Motor neuron (in vitro differentiated cells): ENCODE results near the gene COX7A2L. TPM values are rescaled to one million over a fixed set of nuclear protein-coding genes. Genes with fewer than 3 reads are reported as not detected.

Source experiments
- ATAC-seq, 8 experiments: fragments of 200-7000 bp; cut with Tn5 transposase; replicated peaks in 6 of 8; 2 replicates each; pipeline ENCODE4 v1.8.0; 2021; ENCODE audit warnings: mild to moderate bottlenecking in 8 of 8, moderate library complexity in 8 of 8
- H3K27ac ChIP-seq, 2 donors: fragments of 250-450 bp; sonication (Bioruptor Pico); 2 replicates each; pipeline ENCODE4 v1.9.0; 2021; ENCODE audit warnings: antibody characterized with exemption in 2 of 2, mild to moderate bottlenecking in 2 of 2, moderate library complexity in 1 of 2
- H3K4me1 ChIP-seq, 2 donors: fragments of 250-450 bp; sonication (Bioruptor Pico); replicated peaks in 1 of 2; 2 replicates each; pipeline ENCODE4 v1.6.1; 2021; ENCODE audit warnings: antibody characterized with exemption in 2 of 2, mild to moderate bottlenecking in 2 of 2, moderate library complexity in 1 of 2
- H3K4me3 ChIP-seq, 5 donors: fragments of 250-450 bp; sonication (Bioruptor Pico); 2 replicates each; pipeline ENCODE4 v1.9.0; 2021; ENCODE audit warnings: antibody characterized with exemption in 5 of 5, mild to moderate bottlenecking in 5 of 5, moderate library complexity in 4 of 5
- WGBS, 10 experiments: fragments of 450-650 bp; shearing (Covaris generic); methylation state at CpG; one replicate each; pipeline ENCODE4 v1.0.0; 2022; 5-methylcytosine and 5-hydroxymethylcytosine counted together
- in situ Hi-C, 9 experiments: fragments of 400-800 bp; cut with MboI; loops; one replicate each; pipeline ENCODE4 v1.15.0; 2021; ENCODE audit warnings: low sequenced_read_pairs in 9 of 9, low pct_unique_long_range_greater_than_20kb in 2 of 9; ENCODE audit not compliant: unreplicated experiment in 9 of 9
- total RNA-seq, 8 experiments: library from RNA; unstranded; fragments of 300-600 nt; gene quantifications; 2 replicates each; pipeline versions ENCODE4 v1.2.3 to v1.2.4, GENCODE V29; 2022

COX7A2L gene
- total RNA-seq, 8 experiments from 2014 or later = 97.5 to 299 (median 176) TPM

GRCh38 chr2:42324244-42324643, 36.8 kb downstream of the COX7A2L start:
- Histone ChIP-seq H3K4me1 (peaks cover 0 to 4% of the 10 kb centered on the region in 2 donors), H3K27ac (no peak overlapping the region), H3K4me3 (no peak overlapping the region)
- no peak for ATAC-seq
- WGBS, 10 experiments = 80 to 100% (median 100%) methylated on average over 1 to 4 of the region's 4 CpGs; no CpG with 5 or more reads in 2 of the 10 experiments
- in situ Hi-C loops = loop anchor here in 3 of 9 experiments (25.0 kb wide), 2 partner anchors 212 to 462 kb away; no protein-coding TSS in a partner anchor

GRCh38 chr2:42321452-42322064, 39.5 kb downstream of the COX7A2L start:
- peaks cover 0 to 4% of the 10 kb centered on the region in 2 donors for H3K4me1 ChIP-seq
- 25 to 91% (median 63%) methylated on average over 1 to 2 of the region's 2 CpGs; no CpG with 5 or more reads in 4 of the 10 experiments for WGBS, 10 experiments
- in situ Hi-C loops = loop anchor here in 3 of 9 experiments (25.0 kb wide), 2 partner anchors 209 to 459 kb away; no protein-coding TSS in a partner anchor
- ATAC-seq = no peak
- H3K4me3 ChIP-seq = no peak overlapping the region
- no peak overlapping the region for H3K27ac ChIP-seq

GRCh38 chr2:42319265-42319664, 41.8 kb downstream of the COX7A2L start:
- WGBS, 10 experiments = 93 to 100% (median 100%) methylated on average over 1 to 5 of the region's 5 CpGs
- in situ Hi-C loops = loop anchor here in 3 of 9 experiments (25.0 kb wide), 2 partner anchors 207 to 457 kb away; no protein-coding TSS in a partner anchor

GRCh38 chr2:42317945-42318344, 43.1 kb downstream of the COX7A2L start:
- in situ Hi-C loops = loop anchor here in 3 of 9 experiments (25.0 kb wide), 2 partner anchors 206 to 456 kb away; no protein-coding TSS in a partner anchor
- no peak for ATAC-seq

More at GRCh38 chr2:42319265-42319664, 41.8 kb downstream of the COX7A2L start:
- Histone ChIP-seq H3K4me1 (no peaks in the 10 kb centered on the region), H3K27ac (no peak overlapping the region), H3K4me3 (no peak overlapping the region)
- no peak for ATAC-seq

GRCh38 chr2:42317486-42317885, 43.5 kb downstream of the COX7A2L start:
- Histone ChIP-seq H3K4me1 (no peaks in the 10 kb centered on the region), H3K27ac (no peak overlapping the region), H3K4me3 (no peak overlapping the region)
- no peak for ATAC-seq
- in situ Hi-C loops = loop anchor here in 3 of 9 experiments (25.0 kb wide), 2 partner anchors 205 to 455 kb away; no protein-coding TSS in a partner anchor
- 91 to 100% (median 100%) methylated on average over 1 to 3 of the region's 3 CpGs; no CpG with 5 or more reads in 3 of the 10 experiments for WGBS, 10 experiments

More at GRCh38 chr2:42317945-42318344, 43.1 kb downstream of the COX7A2L start:
- no peak overlapping the region for H3K4me3 ChIP-seq
- no peak overlapping the region for H3K27ac ChIP-seq
- H3K4me1 ChIP-seq = no peaks in the 10 kb centered on the region

GRCh38 chr2:42316910-42317309, 44.1 kb downstream of the COX7A2L start:
- in situ Hi-C loops = loop anchor here in 3 of 9 experiments (25.0 kb wide), 2 partner anchors 205 to 455 kb away; no protein-coding TSS in a partner anchor
- no peak for ATAC-seq
- 40 to 100% (median 81%) methylated on average over 1 to 3 of the region's 3 CpGs; no CpG with 5 or more reads in 1 of the 10 experiments for WGBS, 10 experiments
- Histone ChIP-seq H3K4me3 (no peak overlapping the region), H3K27ac (no peak overlapping the region), H3K4me1 (no peaks in the 10 kb centered on the region)

GRCh38 chr2:42315844-42316470, 45.1 kb downstream of the COX7A2L start:
- peak in 3 of 8 experiments; percentile 72 to 89 (median 73) for ATAC-seq
- in situ Hi-C loops = loop anchor here in 3 of 9 experiments (25.0 kb wide), 2 partner anchors 204 to 454 kb away; no protein-coding TSS in a partner anchor
- H3K4me1 ChIP-seq = no peaks in the 10 kb centered on the region
- 34 to 96% (median 80%) methylated on average over 2 to 6 of the region's 6 CpGs for WGBS, 10 experiments
- H3K4me3 ChIP-seq = no peak overlapping the region
- H3K27ac ChIP-seq = no peak overlapping the region

GRCh38 chr2:42314892-42315468, 46.0 kb downstream of the COX7A2L start:
- peak in 2 of 8 experiments; percentile 29 to 49 for ATAC-seq
- H3K27ac ChIP-seq = no peak overlapping the region
- no peaks in the 10 kb centered on the region for H3K4me1 ChIP-seq
- WGBS, 10 experiments = 17 to 100% (median 90%) methylated on average over 1 to 3 of the region's 3 CpGs; no CpG with 5 or more reads in 1 of the 10 experiments
- in situ Hi-C loops = loop anchor here in 3 of 9 experiments (25.0 kb wide), 2 partner anchors 203 to 453 kb away; no protein-coding TSS in a partner anchor
- no peak overlapping the region for H3K4me3 ChIP-seq

- no peak for ATAC-seq
- in situ Hi-C loops = loop anchor here in 3 of 9 experiments (25.0 kb wide), 2 partner anchors 200 to 450 kb away; no protein-coding TSS in a partner anchor
- Histone ChIP-seq H3K27ac (no peak overlapping the region), H3K4me1 (no peaks in the 10 kb centered on the region), H3K4me3 (no peak overlapping the region)
- WGBS, 10 experiments = 40 to 100% (median 92%) methylated on average over 1 to 4 of the region's 4 CpGs; no CpG with 5 or more reads in 1 of the 10 experiments
Measured at GRCh38 chr2:42312106-42312505, 48.9 kb downstream of the COX7A2L start.

- Histone ChIP-seq H3K4me1 (no peaks in the 10 kb centered on the region), H3K27ac (no peak overlapping the region), H3K4me3 (no peak overlapping the region)
- in situ Hi-C loops = loop anchor here in 3 of 9 experiments (25.0 kb wide), 2 partner anchors 198 to 448 kb away; no protein-coding TSS in a partner anchor
- 80 to 100% (median 88%) methylated on average over 1 of the region's 1 CpG; no CpG with 5 or more reads in 7 of the 10 experiments for WGBS, 10 experiments
- ATAC-seq = no peak
Measured at GRCh38 chr2:42310007-42310515, 51.0 kb downstream of the COX7A2L start.

GRCh38 chr2:42309366-42309765, 51.7 kb downstream of the COX7A2L start:
- Histone ChIP-seq H3K4me1 (no peaks in the 10 kb centered on the region), H3K27ac (no peak overlapping the region), H3K4me3 (no peak overlapping the region)
- in situ Hi-C loops = loop anchor here in 3 of 9 experiments (25.0 kb wide), 2 partner anchors 197 to 447 kb away; no protein-coding TSS in a partner anchor
- 100% methylated on average over 1 to 2 of the region's 2 CpGs; no CpG with 5 or more reads in 4 of the 10 experiments for WGBS, 10 experiments
- no peak for ATAC-seq

GRCh38 chr2:42307180-42307579, 53.8 kb downstream of the COX7A2L start:
- ATAC-seq = no peak
- Histone ChIP-seq H3K27ac (no peak overlapping the region), H3K4me1 (no peaks in the 10 kb centered on the region), H3K4me3 (no peak overlapping the region)
- in situ Hi-C loops = loop anchor here in 3 of 9 experiments (25.0 kb wide), 2 partner anchors 195 to 445 kb away; no protein-coding TSS in a partner anchor
